Endometrial microvascular endothelial cells (primary cell): Measurements from ENCODE around the gene CCDC141. TPM values are rescaled to one million over a fixed set of nuclear protein-coding genes. Genes with fewer than 3 reads are reported as not detected.
"Not testable (repeated sequence)": the region's sequence is repeated elsewhere in the genome, so short reads cannot be mapped to it uniquely, and the experiment has no call there.

Experiments used
- in situ Hi-C: cut with HindIII; loops from 2 replicates; pipeline ENCODE4 v1.10.0; 2017; ENCODE audit warnings: low sequenced_read_pairs, low pct_unique_long_range_greater_than_20kb; ENCODE audit errors: inconsistent ontology term
- total RNA-seq: library from RNA; depleted of rRNA; stranded (reverse); fragments of >200 nt; gene quantifications from one replicate; pipeline ENCODE4 v1.2.3, GENCODE V29; 2015; ENCODE audit errors: inconsistent ontology term

Gene CCDC141
- total RNA-seq: not detected

DNA sequence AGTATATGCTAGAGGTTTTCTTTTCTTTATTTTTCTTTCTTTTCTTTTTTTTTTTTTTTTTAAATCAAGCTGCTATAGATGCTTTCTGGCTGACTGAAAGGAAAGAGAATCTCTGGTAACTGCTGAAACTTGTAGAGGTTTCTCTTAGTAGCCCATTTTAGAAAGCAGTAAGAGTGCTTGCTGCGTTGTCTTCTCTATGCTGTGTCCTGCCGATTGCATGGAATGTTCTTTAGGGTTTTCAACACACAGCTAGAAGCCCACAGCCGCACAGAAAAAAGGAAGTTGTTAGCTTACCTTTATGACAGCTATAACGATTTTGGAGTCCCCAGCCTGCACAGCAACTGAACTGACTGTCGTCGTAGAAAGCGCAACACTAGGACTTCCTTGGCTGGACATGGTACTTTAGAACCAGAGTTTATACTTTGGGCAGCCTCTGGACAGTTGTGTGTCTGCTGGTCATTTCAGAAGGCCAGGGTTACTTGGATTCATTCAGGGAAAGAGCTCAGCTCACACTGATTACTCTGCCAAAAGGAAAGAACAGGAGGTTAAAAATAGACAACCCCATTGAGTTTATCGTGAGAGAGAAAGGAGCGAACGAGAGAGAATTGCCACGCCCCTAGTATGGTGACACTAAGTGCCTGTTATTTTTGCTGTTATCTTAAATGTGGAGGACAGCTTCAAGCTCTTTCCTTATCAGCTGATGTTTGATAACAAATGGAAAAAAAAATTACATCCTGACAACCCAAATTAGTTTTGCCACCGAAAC, at the start of gene CCDC141:
CCDC141 (minus strand) TSS at position 592 of the 766 bp plus-strand sequence; CDS start at position 396, 196 bp downstream.
- in situ Hi-C loops: no loop called here

GRCh38 chr2:179098080-179098689, 48.2 kb upstream of the CCDC141 start:
- in situ Hi-C loops: no loop called here

DNA sequence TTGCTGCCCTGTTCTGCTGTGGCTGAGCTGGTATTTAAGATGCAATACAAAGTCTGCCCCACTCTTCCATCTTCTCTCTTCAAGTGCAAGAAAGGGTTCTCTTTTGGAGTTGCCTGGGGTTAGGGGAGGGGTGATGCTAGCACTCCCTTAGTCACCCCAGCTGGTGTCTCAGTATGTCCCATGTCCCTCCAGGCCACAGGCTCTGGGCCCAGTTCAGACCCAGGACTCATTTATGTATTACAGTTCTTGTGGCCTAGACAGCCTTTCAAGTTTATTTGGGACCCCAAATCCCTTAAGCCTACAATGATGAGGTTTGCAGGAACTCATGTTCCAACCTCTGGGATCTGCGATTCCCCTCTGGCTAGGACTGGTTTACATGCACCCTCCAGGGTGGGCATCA, 47.2 kb upstream of the CCDC141 start:
- in situ Hi-C loops: no loop called here

GRCh38 chr2:179096090-179096489, 46.2 kb upstream of the CCDC141 start:
- in situ Hi-C loops: no loop called here

GRCh38 chr2:179092912-179093311, 43.0 kb upstream of the CCDC141 start:
- in situ Hi-C loops: not testable (repeated sequence)

DNA sequence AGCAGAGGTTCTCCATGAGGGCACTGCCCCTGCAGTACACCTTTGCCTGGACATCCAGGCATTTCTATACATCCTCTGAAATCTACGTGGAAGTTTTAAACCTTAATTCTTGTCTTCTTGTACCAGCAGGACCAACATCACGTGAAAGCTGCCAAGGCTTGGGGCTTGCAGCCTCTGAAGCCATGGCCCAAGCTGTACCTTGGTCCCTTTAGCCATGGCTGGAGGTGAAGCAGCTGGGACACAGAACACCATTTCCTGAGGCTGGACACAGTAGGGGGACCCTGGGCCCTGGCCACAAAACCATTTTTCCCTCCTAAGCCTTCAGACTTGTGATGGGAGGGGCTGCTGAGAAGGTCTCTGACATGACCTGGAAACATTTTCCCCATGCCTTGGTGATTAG, 32.8 kb upstream of the CCDC141 start:
- in situ Hi-C loops: no loop called here

DNA sequence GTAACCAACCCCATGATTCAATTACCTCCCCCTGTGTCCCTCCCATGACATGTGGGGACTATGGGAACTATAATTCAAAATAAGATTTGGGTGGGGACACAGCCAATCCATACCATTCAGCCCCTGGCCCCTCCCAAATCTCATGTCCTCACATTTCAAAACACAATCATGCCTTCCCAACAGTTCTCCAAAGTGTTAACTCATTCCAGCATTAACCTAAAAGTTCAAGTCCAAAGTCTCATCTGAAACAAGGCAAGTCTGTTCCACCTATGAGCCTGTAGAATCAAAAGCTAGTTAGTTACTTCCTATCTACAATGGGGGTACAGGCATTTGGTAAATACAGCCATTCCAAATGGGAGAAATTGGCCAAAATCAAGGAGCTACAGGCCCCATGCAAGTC, 32.0 kb upstream of the CCDC141 start:
- in situ Hi-C loops: no loop called here

GRCh38 chr2:179072527-179072926, 22.6 kb upstream of the CCDC141 start:
- in situ Hi-C loops: no loop called here

GRCh38 chr2:179071810-179072355, 21.9 kb upstream of the CCDC141 start:
- in situ Hi-C loops: no loop called here

DNA sequence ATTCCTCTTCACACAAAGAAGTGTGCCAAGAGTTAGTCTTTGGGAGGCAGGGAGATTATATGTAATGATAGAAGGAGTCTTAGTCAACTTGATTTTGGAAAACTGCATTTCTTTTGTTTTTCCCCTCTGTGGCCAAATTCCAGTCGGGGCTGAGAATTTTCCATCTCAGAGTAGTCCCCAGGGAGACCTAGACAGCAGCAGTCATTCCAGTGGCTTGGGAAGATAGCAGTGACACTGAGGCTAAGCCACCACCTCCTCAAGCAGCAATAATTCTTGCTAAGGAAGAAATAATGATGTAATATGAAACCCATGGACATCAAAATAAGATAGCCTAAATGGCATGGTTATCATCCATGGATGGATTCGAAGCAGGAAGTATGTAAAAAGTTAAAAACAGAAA, 21.0 kb upstream of the CCDC141 start:
- in situ Hi-C loops: no loop called here

DNA sequence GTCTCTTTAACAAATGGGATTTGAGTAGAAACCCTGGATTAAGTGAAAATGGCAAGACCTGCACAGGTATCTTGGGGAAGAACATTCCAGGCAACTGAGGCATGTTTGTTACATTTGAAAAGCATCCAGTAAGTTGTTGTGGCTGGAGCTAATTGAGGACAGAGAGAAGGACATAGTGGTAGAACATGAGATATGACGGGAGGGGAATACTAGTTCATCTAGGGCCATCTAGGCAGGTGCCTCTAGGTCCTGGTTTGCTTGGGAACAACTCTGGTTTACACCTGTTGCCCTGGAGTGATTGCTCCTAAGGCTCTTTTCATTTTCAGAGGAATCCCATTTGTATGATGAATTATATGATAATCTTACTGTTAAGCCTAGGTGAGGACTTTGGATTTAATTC, 19.7 kb upstream of the CCDC141 start:
- in situ Hi-C loops: no loop called here

GRCh38 chr2:179068991-179069643, 19.2 kb upstream of the CCDC141 start:
- in situ Hi-C loops: no loop called here

- in situ Hi-C loops: no loop called here
These were observed 9.2 kb upstream of the CCDC141 start for GRCh38 chr2:179059026-179059700.

DNA sequence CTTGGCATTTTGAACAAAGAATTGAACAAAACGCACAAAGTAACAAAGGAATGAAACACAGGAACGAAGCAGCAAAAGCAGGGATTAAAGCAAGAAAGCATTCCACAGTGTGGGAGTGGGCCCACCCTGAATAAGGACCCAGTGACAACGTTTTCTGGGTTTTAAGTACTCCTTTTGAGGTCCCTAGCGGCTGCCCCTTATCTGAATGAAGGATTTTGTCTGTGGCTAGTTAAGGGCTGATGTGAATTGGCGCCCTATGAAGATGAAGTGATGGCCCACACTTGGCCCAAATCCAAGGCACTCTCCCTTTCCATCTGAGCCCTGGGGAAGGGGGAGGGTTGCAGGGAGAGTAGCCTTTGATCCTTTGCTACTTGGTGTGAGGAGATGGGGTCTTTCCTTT, 7.8 kb upstream of the CCDC141 start:
- in situ Hi-C loops: no loop called here

GRCh38 chr2:179053568-179053967, 3.6 kb upstream of the CCDC141 start:
- in situ Hi-C loops: not testable (repeated sequence)

DNA sequence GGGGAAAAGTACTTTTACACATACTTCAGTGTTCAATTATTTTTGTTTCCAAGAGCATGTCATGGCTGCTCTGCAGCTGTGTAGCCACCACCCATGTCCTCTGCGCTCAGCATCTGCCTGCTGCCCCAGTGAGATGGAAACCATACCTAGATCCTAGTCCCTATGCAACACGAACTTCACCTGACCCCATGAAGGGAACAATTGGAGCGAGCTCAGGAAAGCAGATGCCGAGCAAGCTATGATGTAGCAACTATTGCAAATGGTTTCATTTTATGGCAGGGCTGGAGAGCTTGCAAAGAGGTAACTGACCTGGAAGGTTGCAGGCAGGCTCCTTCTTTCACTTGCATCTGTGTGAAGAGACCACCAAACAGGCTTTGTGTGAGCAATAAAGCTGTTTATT, 1.3 kb upstream of the CCDC141 start:
- in situ Hi-C loops: no loop called here

DNA sequence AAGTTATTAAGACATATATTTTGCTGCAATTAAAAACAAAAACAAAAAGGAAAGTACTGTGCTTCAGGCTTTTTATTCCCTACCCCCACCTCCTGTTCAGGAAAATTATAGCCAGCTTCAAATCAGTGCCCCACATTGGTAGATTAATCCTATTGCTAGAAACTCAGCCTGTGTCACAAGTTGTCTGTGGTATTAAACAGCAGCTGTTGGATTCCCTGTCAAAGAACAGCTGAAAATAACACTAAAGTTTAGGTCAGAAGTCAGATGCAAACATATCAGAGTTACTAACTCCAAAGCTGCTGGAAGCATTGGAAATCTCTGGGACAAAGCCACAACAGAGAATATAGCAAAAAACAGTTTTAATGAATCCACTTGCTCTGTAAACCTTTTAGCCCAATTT, 818 bp upstream of the CCDC141 start:
- in situ Hi-C loops: no loop called here

- in situ Hi-C loops: no loop called here
These were observed 763 bp downstream of the CCDC141 start for GRCh38 chr2:179049203-179049545.

GRCh38 chr2:179048099-179048498, 1.8 kb downstream of the CCDC141 start:
- in situ Hi-C loops: no loop called here
